ENCODE data around the gene ADCY2. TPM values are rescaled to one million over a fixed set of nuclear protein-coding genes. Genes with fewer than 3 reads are reported as not detected.
A peak's percentile ranks its signal among the peaks of the same experiment; 100 is the strongest.

The ADCY2 gene
- total RNA-seq, 4 donors from 2014 or later = 0.19 to 2.7 (median 0.59) TPM; not detected in 1

DNA sequence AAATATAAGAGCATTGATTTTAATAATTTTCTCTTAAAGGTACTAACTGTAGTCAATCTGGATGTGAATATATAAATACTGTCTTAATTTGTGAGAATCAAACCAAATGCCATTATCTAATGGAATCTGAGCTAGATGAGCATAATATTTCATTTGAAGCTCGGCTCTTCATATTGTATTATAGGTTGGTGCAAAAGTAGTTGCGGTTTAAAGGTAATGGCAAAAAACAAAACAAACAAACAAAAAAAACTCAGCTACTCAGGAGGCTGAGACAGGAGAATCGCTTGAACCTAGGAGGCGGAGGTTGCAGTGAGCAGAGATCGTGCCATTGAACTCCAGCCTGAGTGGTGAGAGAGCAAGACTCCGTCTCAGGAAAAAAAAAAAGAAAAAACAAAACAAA, 358.6 kb downstream of the ADCY2 start:
- intact Hi-C loops (cut with DNase I) = no loop called here

DNA sequence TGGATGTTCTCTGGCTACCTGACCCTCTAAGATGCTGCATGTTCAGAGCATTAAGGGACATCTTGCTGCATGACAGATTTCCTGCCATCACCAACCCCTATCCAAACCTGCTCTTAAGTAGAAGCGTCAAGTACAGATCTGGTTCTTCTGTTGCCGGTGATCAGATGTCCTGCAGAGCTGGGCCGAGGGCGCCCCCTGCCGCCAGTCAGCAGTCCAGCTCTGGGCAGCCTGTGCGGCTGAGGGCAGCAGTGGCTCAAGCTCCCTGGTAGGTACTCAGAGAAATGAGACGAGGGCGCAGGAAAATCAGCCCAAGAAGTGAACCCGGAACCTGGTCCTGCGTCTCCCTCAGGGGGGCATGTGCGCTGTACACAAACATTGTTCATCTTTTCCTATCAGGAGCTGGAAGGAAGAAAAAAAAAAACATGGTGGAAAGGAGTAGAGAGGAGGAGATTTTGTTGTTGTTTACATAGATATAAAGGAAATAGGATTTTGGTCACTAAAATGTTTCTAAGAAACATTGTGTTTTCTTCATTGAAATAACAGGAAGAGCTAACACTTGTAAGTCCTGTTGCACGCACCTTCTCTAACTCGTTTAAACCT, 359.2 kb downstream of the ADCY2 start:
- Histone ChIP-seq H3K36me3 (no peaks in the 10 kb centered on the region), H3K4me3 (no peak overlapping the region), H3K27me3 (no peaks in the 10 kb centered on the region), H3K27ac (no peak overlapping the region), H3K9me3 (no peaks in the 10 kb centered on the region), H3K4me1 (no peaks in the 10 kb centered on the region)
- WGBS, 2 donors = 34 to 37% methylated on average over 8 to 13 of the region's 13 CpGs
- TF ChIP-seq, protein P1, sequence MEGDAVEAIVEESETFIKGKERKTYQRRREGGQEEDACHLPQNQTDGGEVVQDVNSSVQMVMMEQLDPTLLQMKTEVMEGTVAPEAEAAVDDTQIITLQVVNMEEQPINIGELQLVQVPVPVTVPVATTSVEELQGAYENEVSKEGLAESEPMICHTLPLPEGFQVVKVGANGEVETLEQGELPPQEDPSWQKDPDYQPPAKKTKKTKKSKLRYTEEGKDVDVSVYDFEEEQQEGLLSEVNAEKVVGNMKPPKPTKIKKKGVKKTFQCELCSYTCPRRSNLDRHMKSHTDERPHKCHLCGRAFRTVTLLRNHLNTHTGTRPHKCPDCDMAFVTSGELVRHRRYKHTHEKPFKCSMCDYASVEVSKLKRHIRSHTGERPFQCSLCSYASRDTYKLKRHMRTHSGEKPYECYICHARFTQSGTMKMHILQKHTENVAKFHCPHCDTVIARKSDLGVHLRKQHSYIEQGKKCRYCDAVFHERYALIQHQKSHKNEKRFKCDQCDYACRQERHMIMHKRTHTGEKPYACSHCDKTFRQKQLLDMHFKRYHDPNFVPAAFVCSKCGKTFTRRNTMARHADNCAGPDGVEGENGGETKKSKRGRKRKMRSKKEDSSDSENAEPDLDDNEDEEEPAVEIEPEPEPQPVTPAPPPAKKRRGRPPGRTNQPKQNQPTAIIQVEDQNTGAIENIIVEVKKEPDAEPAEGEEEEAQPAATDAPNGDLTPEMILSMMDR (IDR thresholded peaks at IDR 0.05) = peak in 5 of 6 experiments; percentile 47 to 71 (median 56)
- no peak for TF ChIP-seq POLR2A (IDR thresholded peaks at IDR 0.05)
- intact Hi-C loops (cut with DNase I) = no loop called here
- no peak for DNase-seq

More for the DNA sequence above, 358.6 kb downstream of the ADCY2 start:
- no peaks in the 10 kb centered on the region for H3K4me1 ChIP-seq
- H3K36me3 ChIP-seq = no peaks in the 10 kb centered on the region
- H3K27ac ChIP-seq = no peak overlapping the region
- no peak for TF ChIP-seq POLR2A (IDR thresholded peaks at IDR 0.05)
- TF ChIP-seq, protein P1 (IDR thresholded peaks at IDR 0.05) = no peak
- no peak overlapping the region for H3K4me3 ChIP-seq
- H3K27me3 ChIP-seq = no peaks in the 10 kb centered on the region
- no peak for DNase-seq
- WGBS, 2 donors = 80 to 90% methylated on average over 6 of the region's 6 CpGs
- H3K9me3 ChIP-seq = no peaks in the 10 kb centered on the region

DNA sequence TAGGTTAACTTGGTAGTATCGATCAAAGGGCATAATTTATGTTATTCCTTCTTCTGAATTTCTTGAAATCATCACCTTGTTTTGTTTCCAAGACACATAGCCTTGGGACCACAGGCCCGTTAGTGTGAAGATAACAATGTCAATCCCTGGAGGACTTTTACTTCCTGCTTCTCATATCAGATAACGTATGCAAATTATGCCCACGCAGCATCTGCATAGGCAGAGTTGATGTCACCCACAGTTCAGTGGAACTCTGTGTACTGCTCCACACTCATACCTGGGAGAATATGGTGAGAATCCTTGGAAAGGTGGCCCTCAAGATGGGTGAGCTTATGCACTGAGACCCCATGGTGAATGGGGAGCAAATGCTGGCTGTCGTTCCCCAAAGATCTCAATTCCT, 360.0 kb downstream of the ADCY2 start:
- intact Hi-C loops (cut with DNase I) = no loop called here

DNA sequence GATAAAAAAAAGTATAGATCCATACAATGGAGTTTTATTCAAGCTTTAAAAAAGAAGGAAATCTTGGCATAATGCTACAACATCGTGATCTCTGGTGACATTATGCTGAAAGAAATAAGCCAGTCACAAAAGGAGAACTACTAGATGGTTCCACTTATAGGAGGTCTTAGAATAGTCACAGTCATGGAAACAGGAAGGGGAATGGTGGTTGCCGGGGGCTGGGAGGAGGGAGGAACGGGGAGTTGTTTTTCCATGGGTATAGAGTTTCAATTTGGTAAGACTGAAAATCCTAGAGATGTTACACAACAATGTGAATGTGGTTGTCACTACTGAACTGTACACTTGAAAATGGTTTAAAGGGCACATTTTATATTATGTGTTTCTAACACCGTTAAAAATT, 360.5 kb downstream of the ADCY2 start:
- Histone ChIP-seq H3K27me3 (no peaks in the 10 kb centered on the region), H3K4me1 (no peaks in the 10 kb centered on the region), H3K4me3 (no peak overlapping the region), H3K36me3 (no peaks in the 10 kb centered on the region), H3K27ac (no peak overlapping the region), H3K9me3 (no peaks in the 10 kb centered on the region)
- intact Hi-C loops (cut with DNase I) = no loop called here
- 65 to 66% methylated on average over 4 of the region's 4 CpGs for WGBS, 2 donors
- no peak for DNase-seq
- TF ChIP-seq POLR2A (IDR thresholded peaks at IDR 0.05) = no peak
- TF ChIP-seq, protein P1 (IDR thresholded peaks at IDR 0.05) = no peak

More for the DNA sequence above, 360.0 kb downstream of the ADCY2 start:
- Histone ChIP-seq H3K4me1 (no peaks in the 10 kb centered on the region), H3K27me3 (no peaks in the 10 kb centered on the region), H3K9me3 (no peaks in the 10 kb centered on the region), H3K4me3 (no peak overlapping the region), H3K27ac (no peak overlapping the region), H3K36me3 (no peaks in the 10 kb centered on the region)
- DNase-seq = no peak
- WGBS, 2 donors = 68 to 71% methylated on average over 4 to 5 of the region's 5 CpGs
- no peak for TF ChIP-seq POLR2A (IDR thresholded peaks at IDR 0.05)
- TF ChIP-seq, protein P1 (IDR thresholded peaks at IDR 0.05) = no peak

DNA sequence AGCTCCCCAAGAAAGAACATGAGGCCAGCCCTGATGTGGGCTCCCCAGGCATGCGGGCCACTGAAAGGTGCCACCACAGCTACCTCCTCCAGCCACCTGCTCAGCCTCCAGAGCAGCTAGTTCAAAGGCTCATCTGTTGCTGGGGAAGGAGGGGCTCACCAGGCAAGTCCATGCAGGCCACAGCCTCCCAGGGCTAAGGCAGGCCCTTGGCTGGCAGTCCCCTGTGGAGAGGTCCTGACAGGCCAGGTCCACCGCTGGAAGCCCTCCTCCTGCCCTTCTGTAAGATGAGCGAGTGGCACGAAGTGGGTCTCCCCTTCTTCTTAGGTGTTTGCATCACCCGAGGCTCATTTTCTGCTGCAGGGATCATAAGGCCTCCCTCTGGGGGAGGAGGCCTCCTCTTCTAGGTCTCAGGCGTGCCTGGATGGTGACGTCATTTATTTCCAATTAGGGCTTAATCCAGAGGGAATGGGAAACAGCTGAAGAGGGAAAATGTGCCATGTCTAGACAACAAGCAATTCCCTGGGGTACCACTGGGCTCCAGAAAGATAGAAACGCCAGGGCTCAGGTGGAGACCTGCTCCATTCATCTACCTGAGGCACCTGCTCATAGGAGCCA, 363.4 kb downstream of the ADCY2 start:
- Histone ChIP-seq H3K27me3 (no peaks in the 10 kb centered on the region), H3K27ac (no peak overlapping the region), H3K4me1 (no peaks in the 10 kb centered on the region), H3K4me3 (no peak overlapping the region), H3K9me3 (no peaks in the 10 kb centered on the region), H3K36me3 (no peaks in the 10 kb centered on the region)
- TF ChIP-seq, protein P1 (IDR thresholded peaks at IDR 0.05) = no peak
- no peak for TF ChIP-seq POLR2A (IDR thresholded peaks at IDR 0.05)
- 50 to 66% methylated on average over 2 to 3 of the region's 8 CpGs for WGBS, 2 donors
- DNase-seq = no peak
- intact Hi-C loops (cut with DNase I) = no loop called here

Measured in esophagus squamous epithelium (tissue), 5 donors.